HUES64 (cell line): ENCODE data around the gene GGTLC2.

Experiments
- H3K27ac ChIP-seq: 2 replicates; pipeline ENCODE4 v1.7.0; 2013; ENCODE audit warnings: low read depth, low read length, inconsistent platforms
- H3K27me3 ChIP-seq: 2 replicates; pipeline ENCODE4 v1.6.1; 2013; ENCODE audit warnings: mild to moderate bottlenecking, low read length; ENCODE audit not compliant: insufficient read depth
- H3K36me3 ChIP-seq: 2 replicates; pipeline ENCODE4 v1.6.1; 2013; ENCODE audit warnings: mild to moderate bottlenecking, low read length; ENCODE audit not compliant: insufficient read depth
- H3K4me1 ChIP-seq: 2 replicates; pipeline ENCODE4 v1.6.1; 2013; ENCODE audit warnings: mild to moderate bottlenecking, low read length, moderate library complexity; ENCODE audit not compliant: insufficient read depth
- H3K4me3 ChIP-seq: 2 replicates; pipeline ENCODE4 v1.5.1; 2013; ENCODE audit warnings: mild to moderate bottlenecking, low read length, moderate library complexity
- H3K9ac ChIP-seq: 2 replicates; pipeline ENCODE4 v1.6.1; 2013; ENCODE audit warnings: mild to moderate bottlenecking, low read depth, low read length
- H3K9me3 ChIP-seq: 2 replicates; pipeline ENCODE4 v1.6.1; 2013; ENCODE audit warnings: low read depth, low read length; ENCODE audit not compliant: insufficient read depth
- WGBS: fragments of 150-250, 120-280 bp; methylation state at CpG from one replicate; pipeline ENCODE4 v1.1.7; 2013; ENCODE audit warnings: missing lambda C conversion rate; 5-methylcytosine and 5-hydroxymethylcytosine counted together

Gene GGTLC2

DNA sequence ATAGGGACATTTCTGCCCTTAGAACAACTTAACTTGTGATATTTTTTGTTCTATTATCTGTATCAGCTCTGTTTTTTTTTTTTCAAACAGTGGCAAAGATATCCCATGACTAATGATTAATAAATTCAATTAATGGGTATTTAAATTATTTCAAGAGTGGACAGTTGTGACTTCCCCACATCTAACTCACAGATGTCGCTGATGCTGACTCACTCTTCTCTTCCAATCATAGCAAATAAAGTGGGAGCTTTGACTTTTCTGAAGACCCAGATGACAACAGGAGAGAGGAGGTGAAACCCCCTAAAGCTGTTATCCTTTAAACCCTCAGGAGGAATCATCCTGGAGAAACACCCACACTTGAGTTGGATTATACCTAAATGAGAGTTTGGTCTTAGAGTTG is 27.1 kb downstream of the GGTLC2 start:
- peaks cover 60% of the 10 kb centered on the region for H3K27me3 ChIP-seq
- WGBS: 89% methylated on average over 1 of the region's 1 CpG
- no peak overlapping the region for H3K9ac ChIP-seq
- peaks cover 12% of the 10 kb centered on the region; the same call in 1 of the 2 replicates for H3K9me3 ChIP-seq
- H3K4me1 ChIP-seq: no peaks in the 10 kb centered on the region
- no peak overlapping the region for H3K27ac ChIP-seq
- no peak overlapping the region for H3K4me3 ChIP-seq
- H3K36me3 ChIP-seq: no peaks in the 10 kb centered on the region

DNA sequence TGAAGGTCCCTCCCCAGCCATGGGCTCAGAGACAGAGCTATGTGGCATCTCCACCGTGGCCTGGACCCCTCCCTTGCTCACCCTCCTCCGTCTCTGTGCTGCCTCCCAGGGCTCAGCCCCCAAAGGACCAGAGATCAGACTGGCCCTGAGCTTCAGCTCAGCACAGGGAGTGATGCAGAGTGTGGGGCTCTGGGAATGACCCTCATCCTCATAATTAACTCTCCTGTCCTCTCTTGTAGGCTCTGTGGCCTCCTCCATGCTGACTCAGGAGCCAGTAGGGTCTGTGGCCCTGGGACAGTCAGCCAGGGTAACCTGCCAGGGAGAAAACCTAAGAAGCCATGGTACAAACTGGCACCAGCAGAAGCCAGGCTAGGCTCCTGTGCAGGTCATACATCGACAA is 28.7 kb downstream of the GGTLC2 start:
- no peak overlapping the region for H3K4me3 ChIP-seq
- no peaks in the 10 kb centered on the region for H3K36me3 ChIP-seq
- no peaks in the 10 kb centered on the region for H3K4me1 ChIP-seq
- no peak overlapping the region for H3K27ac ChIP-seq
- WGBS: 58% methylated on average over 3 of the region's 3 CpGs
- H3K9ac ChIP-seq: no peak overlapping the region
- peaks cover 12% of the 10 kb centered on the region; the same call in 1 of the 2 replicates for H3K9me3 ChIP-seq
- H3K27me3 ChIP-seq: peaks cover 69% of the 10 kb centered on the region

DNA sequence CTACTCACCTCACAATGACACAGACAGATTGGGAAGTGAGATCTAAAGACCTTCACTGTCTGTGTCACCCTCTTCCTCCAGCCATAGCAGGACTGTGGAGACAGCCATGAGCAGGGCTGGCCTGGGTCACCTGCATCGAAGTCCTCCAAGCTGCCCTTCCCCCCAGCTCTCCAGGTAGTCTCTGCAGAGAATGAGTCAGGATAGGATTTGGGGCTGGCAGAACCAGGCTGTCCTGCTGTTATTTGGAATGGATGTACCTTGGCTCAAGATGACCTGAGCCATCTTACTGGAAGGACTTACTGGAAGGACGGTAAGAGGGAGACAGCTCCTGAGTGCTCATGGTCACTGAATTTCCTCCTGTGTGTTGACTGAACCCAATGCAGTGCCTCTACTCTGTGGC is 29.2 kb downstream of the GGTLC2 start:
- no peaks in the 10 kb centered on the region for H3K4me1 ChIP-seq
- no peaks in the 10 kb centered on the region for H3K36me3 ChIP-seq
- peaks cover 69% of the 10 kb centered on the region for H3K27me3 ChIP-seq
- WGBS: 84% methylated on average over 2 of the region's 2 CpGs
- peaks cover 12% of the 10 kb centered on the region; the same call in 1 of the 2 replicates for H3K9me3 ChIP-seq
- H3K27ac ChIP-seq: no peak overlapping the region
- H3K4me3 ChIP-seq: no peak overlapping the region
- no peak overlapping the region for H3K9ac ChIP-seq

DNA sequence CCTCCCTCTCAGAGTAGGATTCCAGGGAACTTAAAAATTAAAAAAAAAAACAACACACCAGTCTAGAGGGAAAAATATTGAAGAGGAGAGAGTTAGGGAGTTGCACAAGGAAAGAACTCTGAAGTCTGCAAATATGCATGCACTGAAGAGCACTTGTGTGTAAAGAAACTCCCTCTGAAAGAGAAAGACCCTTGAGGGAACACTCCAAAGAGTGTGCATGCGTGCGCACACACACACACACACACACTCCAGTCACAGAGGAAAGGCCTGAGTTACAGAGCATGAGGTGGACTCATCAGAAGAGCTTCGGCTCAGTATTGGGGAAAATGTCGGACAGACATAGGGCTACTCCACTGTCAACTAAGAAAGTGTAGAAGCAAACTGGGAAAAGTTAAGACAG is 30.1 kb downstream of the GGTLC2 start:
- Histone ChIP-seq H3K9me3 (peaks cover 12% of the 10 kb centered on the region; the same call in 1 of the 2 replicates), H3K4me3 (no peak overlapping the region), H3K27me3 (peaks cover 71% of the 10 kb centered on the region), H3K27ac (no peak overlapping the region), H3K36me3 (no peaks in the 10 kb centered on the region), H3K9ac (no peak overlapping the region), H3K4me1 (no peaks in the 10 kb centered on the region)
- 79% methylated on average over 4 of the region's 4 CpGs for WGBS

DNA sequence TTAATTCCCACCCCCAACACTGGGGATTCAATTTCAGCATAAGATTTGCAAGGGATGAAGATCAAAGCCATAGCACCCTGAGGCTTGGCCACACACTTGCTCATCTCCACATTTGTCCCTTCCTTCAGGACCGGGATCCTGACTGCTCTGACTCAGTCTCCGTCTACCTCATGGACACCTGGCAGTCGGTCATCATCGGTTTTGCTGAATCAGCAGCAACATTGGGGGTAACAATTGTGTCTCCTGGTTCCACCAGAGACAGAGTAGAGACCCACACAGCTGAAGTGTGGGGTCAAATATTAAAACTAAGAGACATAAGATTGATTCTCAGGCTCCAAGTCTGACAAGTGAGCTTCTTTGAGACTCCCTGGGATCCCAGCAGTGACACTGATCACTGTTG is 34.6 kb downstream of the GGTLC2 start:
- no peak overlapping the region for H3K27ac ChIP-seq
- peaks cover 71% of the 10 kb centered on the region for H3K27me3 ChIP-seq
- no peak overlapping the region for H3K9ac ChIP-seq
- 92% methylated on average over 4 of the region's 4 CpGs for WGBS
- no peak overlapping the region for H3K4me3 ChIP-seq
- no peaks in the 10 kb centered on the region for H3K36me3 ChIP-seq
- no peaks in the 10 kb centered on the region; the same call in 1 of the 2 replicates for H3K9me3 ChIP-seq
- H3K4me1 ChIP-seq: no peaks in the 10 kb centered on the region

DNA sequence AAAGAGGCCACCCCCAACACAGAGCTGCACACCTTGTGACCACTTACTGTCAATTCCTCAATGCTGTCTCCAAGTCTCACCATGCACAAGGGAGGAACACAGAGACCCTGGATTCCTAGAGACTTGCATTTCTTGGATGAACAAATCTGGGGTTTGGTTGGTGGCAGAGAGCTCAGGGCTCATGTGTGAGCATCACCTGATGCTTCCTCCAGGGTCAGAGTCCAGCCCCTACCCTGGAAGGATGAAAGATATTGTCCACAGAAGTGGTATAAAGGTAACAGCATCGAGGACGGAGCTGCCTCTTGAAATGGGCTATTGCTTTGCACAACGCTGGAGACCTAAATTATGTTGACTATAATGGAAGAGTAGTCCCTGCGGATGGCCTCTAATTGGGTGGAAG is 36.0 kb downstream of the GGTLC2 start:
- Histone ChIP-seq H3K36me3 (no peaks in the 10 kb centered on the region), H3K9me3 (no peaks in the 10 kb centered on the region; the same call in 1 of the 2 replicates), H3K9ac (no peak overlapping the region), H3K27me3 (peaks cover 66% of the 10 kb centered on the region), H3K27ac (no peak overlapping the region), H3K4me1 (no peaks in the 10 kb centered on the region), H3K4me3 (no peak overlapping the region)
- 95% methylated on average over 4 of the region's 4 CpGs for WGBS

DNA sequence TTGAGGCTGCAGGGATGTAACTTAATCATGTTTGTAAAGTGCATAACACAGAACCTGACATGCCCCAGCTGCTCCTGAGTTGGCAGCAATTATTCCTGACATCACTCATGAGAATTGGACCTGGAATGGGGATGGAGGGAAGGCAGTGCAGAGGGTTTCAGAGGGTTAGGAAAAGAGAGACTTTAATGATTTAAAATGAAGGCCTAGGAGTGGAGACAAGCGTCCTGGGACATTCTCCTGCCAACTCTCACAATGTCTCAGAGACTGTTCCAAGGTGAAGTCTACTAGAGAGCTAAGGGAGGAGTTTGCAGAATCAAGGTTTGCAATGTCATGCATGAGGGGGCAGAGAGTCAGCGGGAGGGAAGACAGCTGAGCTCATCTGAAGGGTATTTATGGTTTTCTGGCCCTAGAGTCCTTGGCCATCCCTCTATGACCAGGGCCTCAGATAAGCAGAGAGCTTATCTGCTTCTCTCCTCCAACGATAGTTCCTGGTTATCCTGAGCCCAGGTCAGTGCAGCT is 36.9 kb downstream of the GGTLC2 start:
- Histone ChIP-seq H3K4me3 (no peak overlapping the region), H3K9me3 (no peaks in the 10 kb centered on the region; the same call in 1 of the 2 replicates), H3K4me1 (no peaks in the 10 kb centered on the region), H3K27me3 (peaks cover 57% of the 10 kb centered on the region), H3K36me3 (no peaks in the 10 kb centered on the region), H3K9ac (no peak overlapping the region), H3K27ac (no peak overlapping the region)
- 76% methylated on average over 3 of the region's 3 CpGs for whole genome bisulfite sequencing

DNA sequence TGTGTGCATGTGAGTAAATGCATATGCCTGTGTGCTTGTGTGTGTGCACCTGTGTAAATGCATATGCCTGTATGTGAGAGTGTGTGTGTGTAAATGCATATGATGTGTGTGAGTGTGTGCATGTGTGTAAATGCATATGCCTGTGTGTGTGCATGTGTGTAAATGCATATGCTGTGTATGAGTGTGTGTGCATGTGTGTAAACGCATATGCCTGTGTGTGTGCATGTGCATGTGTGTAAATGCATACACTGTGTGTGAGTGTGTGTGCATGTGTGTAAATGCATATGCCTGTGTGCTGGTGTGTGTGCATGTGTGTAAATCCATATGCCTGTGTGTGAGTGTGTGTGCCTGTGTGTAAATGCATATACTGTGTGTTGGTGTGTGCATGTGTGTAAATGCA is 37.8 kb downstream of the GGTLC2 start:
- H3K27ac ChIP-seq: no peak overlapping the region
- peaks cover 50% of the 10 kb centered on the region for H3K27me3 ChIP-seq
- no peaks in the 10 kb centered on the region for H3K4me1 ChIP-seq
- WGBS: 97% methylated on average over 1 of the region's 1 CpG
- no peak overlapping the region for H3K4me3 ChIP-seq
- no peaks in the 10 kb centered on the region; the same call in 1 of the 2 replicates for H3K9me3 ChIP-seq
- no peaks in the 10 kb centered on the region for H3K36me3 ChIP-seq
- no peak overlapping the region for H3K9ac ChIP-seq

DNA sequence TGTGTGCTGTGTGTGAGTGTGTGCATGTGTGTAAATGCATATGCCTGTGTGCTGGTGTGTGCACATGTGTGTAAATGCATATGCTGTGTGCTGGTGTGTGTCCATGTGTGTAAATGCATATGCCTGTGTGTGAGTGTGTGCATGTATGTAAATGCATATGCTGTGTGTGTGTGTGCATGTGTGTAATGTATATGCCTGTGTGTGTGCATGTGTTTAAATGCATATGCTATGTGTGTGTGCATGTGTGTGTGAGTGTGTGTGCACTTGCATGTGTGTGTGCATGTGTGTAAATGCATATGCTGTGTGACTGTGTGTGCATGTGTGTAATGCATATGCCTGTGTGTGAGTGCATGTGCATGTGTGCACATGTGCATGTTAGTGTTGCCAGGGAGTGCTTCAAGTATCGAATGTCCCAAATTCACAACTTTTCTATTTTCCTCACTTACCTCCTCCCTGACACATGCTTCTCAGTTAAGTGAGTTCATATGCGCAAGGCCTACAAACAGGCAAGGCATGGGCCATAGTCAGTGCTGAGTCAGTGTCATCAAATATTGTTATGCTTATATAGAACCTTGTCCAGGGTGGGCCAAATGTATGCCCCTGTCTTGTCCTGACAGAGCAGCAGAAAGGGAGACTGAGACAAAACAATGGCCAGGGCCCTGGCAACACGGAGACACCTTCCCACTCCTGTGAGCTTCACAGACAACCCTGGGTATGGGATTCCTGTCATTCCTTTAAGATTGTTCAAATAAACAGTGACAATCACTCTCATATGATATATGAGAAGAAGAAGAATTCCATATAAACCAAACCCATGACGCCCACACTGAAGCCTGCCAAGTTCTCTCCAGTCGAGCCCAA is 38.6 kb downstream of the GGTLC2 start:
- H3K36me3 ChIP-seq: no peaks in the 10 kb centered on the region
- no peak overlapping the region for H3K4me3 ChIP-seq
- WGBS: 87% methylated on average over 5 of the region's 5 CpGs
- H3K27me3 ChIP-seq: peaks cover 55% of the 10 kb centered on the region
- no peaks in the 10 kb centered on the region for H3K4me1 ChIP-seq
- no peak overlapping the region for H3K9ac ChIP-seq
- H3K9me3 ChIP-seq: no peaks in the 10 kb centered on the region; the same call in 1 of the 2 replicates
- no peak overlapping the region for H3K27ac ChIP-seq

DNA sequence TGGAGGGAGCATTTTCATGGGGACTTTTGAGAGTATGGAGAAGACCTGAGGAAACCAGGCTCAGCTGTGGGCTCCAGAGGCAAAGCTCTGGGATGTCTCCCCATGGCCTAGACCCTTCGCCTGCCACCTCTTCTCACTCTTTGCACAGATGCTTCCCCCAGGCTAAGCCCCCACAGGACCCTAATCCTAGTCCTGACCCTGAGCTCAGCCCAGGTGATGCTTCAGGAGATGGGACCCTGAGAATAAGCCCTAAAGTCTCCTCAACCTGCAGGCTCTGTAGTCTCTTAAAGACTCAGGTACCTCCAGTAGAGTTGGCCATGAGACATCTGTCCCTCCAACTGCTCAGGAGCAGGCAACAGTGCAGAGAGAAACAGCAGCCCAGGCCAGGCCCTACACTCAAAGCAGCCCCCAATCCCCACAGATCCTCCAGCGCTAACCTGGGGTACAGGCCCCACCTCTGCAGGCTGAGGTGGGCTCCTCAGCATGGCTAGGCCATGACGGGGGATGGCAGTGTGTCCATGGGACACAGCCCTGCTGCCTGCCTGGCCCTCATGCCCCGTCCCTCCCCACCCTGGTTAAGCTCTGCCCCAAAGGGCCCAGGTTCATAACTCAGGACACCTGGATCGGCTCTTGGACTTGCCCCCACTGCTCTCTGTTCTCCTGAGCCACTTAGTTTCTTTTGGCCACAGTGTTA is 39.4 kb downstream of the GGTLC2 start:
- H3K9ac ChIP-seq: no peak overlapping the region
- H3K4me1 ChIP-seq: no peaks in the 10 kb centered on the region
- H3K36me3 ChIP-seq: no peaks in the 10 kb centered on the region
- WGBS: 92% methylated on average over 5 of the region's 5 CpGs
- no peak overlapping the region for H3K4me3 ChIP-seq
- H3K27me3 ChIP-seq: peaks cover 61% of the 10 kb centered on the region
- H3K27ac ChIP-seq: no peak overlapping the region
- no peaks in the 10 kb centered on the region; the same call in 1 of the 2 replicates for H3K9me3 ChIP-seq
